Stimulated activated naive CD4-positive, alpha-beta T cell treated with Interleukin-2 at 50 U/mL for 16 hours (primary cell): ENCODE results near the gene PSEN2.
"Not testable (repeated sequence)": the region's sequence is repeated elsewhere in the genome, so short reads cannot be mapped to it uniquely, and the experiment has no call there.

Experiments
- DNase-seq: peaks from one replicate; lab custom pipeline; 2025; lab: John Stamatoyannopoulos, UW

PSEN2 gene

DNA sequence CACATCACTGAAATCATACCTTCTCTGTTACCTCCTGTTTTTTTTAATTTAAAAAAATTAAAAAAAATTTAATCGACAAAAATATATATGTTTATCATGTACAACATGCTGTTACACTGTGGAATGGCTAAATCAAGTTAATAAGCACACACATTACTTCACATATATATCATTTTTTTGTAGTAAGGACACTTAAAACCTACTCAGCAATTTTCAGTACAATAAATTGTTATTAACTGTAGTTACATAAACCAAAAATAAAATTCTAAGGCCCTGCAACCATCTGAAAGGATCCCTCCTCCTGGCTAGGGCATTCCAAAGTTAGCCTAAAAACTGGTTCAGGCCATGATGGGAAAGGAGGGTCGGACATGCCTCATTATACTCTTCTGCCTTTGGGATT lies 46.1 kb downstream of the PSEN2 start:
- DNase-seq, result no peak

DNA sequence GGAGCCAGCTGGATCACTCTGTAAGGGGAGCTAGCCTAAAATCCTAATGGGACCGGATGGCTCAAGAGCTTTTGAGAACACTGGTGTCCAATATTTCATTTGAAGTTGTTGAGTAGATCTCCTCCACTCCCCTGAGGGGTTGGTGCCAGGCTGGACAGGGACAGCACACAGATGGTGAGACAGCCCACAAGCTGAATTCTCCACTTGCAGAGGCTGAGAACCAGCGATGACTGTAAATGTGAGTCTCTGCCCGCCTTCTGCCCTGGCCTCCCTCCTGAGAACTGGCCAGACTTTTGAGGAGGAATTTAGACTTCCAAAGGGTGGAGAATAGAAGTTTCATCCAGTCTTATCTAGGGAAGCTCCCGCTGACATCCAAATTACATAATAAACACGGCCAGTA lies 49.2 kb downstream of the PSEN2 start:
- no peak for DNase-seq

DNA sequence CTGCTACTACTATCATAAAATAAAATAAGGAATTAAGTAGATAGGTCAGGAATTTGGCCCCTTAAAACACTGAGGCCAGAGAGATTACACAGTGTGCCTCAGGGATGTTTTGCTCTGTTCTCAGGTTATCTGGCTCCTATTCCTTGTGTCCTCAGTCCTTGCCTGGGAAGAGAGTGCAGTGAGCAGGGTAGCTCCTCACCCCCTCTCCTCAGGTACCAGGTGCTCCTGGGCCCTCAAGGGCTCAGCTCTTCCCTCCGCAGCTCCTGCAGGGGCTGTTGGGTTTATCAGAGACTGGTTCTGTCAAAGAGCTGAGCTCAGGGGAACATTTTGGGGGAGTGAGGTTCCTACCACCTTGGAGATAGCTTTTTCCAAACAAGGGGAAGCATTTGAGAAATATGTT lies 49.6 kb downstream of the PSEN2 start:
- DNase-seq, result no peak

DNA sequence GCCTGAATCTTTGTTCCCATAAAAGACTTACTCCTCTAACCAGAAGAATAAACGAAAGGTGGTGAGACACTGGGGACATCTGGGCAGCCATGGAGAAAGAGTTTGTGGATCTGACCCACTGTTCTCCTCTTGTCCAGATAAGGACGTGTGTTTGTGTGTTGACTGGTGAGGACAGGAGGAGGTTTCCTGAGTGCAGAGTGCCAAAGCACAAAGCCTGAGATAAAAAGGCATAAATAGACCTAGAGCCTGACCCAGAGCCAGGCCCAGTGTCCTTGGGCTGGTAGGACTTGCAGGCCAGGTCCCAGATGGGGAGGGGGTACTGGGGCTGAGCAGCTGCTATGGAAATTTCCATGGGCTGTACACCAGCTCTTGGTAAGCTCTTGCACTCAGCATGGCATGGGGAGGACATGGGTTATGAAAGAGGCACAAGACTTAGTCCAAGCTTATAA lies 50.1 kb downstream of the PSEN2 start:
- DNase-seq, result no peak

DNA sequence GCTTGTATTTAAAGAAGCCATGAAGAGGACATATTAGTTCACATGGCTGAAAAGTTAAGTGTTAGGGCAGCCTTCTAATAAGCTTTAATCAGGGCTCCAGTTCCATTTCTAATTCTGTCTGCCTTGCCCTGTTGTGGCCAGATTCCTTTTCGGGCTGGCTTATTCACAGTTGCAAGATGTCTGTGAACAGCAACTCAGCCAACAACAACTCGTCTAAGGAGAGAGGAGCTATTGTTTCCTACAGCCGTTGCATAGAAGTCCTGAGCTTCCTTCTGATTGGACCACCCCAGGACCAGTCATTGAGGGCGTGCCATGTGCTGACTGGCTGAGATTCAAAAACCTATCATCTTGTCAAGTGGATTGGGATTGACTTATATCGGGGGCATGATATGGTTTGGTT lies 51.1 kb downstream of the PSEN2 start:
- DNase-seq, result no peak

DNA sequence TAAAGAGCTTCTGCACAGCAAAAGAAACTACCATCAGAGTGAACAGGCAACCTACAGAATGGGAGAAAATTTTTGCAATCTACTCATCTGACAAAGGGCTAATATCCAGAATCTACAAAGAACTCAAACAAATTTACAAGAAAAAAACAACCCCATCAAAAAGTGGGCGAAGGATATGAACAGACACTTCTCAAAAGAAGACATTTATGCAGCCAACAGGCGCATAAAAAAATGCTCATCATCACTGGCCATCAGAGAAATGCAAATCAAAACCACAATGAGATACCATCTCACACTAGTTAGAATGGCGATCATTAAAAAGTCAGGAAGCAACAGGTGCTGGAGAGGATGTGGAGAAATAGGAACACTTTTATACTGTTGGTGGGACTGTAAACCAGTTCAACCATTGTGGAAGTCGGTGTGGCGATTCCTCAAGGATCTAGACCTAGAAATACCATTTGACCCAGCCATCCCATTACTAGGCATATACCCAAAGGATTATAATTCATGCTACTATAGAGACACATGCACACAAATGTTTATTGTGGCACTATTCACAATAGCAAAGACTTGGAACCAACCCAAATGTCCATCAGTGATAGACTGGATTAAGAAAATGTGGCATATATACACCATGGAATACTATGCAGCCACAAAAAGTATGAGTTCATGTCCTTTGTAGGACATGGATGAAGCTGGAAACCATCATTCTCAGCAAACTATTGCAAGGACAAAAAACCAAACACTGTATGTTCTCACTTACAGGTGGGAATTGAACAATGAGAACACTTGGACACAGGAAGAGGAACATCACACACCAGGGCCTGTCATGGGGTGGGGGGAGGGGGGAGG lies 59.1 kb downstream of the PSEN2 start:
- not testable (repeated sequence) for DNase-seq

DNA sequence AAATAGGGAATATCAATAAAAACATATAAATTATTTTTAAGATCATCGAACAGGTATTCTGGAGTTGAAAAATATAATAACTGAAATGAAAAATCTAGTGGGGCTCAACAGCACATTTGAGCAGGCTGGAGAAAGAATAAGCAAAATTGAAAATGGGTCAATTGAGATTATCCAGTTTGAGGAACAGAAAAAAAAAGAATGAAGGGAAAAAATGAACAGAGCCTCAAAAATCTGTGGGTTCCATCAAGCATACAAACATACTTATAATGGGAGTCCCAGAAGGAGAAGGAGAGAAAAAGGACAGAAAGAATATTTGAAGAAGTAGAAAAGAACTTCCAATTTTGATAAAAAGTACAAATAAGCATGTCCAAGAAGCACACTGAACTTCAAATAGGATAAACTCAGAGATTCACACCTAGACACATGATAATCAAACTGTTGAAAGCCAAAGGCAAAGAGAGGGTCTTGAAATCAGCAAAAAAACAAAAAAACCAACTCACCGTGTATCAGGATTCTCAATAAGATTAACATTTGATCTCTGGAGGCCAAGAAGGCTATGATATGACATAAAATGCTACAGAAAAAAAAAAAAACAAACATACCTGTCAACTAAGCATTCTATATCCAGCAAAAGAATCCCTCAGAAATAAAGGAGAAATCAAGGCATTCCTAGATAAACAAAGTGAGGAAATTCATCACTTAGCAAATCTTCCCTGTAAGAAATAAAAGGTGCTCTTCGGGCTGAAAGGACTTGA lies 64.2 kb downstream of the PSEN2 start:
- no peak for DNase-seq

DNA sequence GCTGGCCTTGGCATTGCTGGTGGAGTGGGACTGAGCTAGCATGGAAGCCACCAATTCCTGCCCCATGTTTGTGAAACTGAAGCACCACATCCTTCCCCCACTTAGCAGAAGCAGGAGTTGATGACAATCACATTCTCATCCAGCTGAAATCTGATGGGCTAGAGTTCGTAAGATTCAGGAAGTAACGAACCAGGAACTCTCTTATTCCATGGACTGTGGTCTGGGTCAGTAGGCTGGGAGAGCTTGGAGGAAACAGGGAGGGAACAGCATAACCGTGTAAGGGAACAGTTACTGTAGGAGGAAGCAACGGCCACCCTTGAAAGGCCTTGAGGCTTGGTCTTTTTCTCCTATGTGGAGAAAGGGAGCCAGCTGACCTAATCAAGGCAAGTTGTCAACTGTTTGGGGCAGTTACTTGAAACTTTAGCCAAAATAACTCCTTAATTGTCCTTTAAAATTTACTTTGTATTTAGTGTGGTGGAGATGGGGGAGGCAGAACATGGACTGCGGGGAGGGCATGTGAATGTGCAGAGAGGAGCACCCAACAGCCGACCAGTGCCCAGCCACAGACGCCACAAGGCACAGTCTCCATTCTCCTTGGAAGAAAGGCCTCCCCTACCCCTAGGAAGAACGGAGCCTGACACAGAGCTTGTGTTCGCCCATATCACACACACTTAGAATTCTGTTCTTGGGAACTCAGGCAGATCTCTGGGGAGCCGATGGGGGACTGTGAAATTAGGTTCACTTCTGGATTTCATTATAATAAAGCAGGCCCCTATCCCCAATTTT lies 67.7 kb downstream of the PSEN2 start:
- DNase-seq, result no peak

DNA sequence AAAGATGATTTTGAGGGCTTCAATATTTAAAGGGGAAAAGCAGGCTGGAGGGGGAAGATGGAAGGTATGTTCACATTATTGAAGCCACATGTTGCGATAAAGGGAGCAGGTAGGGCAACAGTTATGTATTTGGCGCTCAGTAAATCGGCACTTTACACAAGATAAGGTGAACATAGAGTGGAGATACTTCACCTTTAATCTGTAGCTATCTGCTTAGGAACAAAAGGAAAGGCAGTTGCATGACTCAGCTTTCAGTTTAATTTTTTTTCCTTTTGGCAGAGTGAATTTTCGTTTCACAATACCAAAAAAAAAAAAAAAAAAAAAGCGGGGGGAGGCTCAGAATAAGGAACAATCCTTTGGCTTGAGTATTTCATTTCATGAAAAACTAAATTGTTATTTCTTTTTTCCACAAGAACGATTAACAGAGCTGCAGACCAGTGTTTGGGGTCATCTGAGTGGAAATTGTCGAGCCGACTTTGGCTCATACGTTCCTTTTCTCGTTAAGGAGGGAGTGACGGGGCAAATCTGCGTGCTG lies 68.6 kb downstream of the PSEN2 start:
- DNase-seq, result no peak

DNA sequence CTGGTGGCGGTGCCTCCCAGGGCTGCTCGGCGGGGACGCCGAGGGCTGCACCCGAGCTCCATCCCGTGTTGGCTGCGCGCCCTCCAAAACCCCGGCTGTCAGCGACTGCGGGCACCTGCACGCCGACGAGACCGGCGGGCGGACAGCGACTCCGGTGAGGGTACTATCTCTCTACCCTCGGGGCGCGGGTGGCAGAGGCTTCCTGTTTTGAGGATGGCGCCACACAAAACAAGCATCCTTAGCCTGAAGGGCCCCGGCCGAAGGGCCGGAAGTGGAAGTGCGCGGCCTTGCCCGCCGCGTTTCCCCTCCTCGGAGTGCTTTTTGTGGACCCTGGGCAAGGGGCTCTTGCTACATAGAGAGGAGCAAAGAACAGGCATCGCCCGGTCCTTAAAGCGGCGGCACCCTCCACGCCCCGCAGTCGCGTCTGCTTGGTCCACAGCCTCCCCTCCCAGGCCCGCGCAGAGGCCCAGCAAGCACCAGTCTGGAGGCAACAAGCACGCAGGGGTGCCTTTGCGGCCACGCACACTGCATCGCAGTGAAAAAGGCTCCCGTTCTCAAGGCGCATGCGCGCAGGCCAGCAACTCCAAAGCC lies 69.1 kb downstream of the PSEN2 start:
- DNase-seq, result peak; percentile 75

DNA sequence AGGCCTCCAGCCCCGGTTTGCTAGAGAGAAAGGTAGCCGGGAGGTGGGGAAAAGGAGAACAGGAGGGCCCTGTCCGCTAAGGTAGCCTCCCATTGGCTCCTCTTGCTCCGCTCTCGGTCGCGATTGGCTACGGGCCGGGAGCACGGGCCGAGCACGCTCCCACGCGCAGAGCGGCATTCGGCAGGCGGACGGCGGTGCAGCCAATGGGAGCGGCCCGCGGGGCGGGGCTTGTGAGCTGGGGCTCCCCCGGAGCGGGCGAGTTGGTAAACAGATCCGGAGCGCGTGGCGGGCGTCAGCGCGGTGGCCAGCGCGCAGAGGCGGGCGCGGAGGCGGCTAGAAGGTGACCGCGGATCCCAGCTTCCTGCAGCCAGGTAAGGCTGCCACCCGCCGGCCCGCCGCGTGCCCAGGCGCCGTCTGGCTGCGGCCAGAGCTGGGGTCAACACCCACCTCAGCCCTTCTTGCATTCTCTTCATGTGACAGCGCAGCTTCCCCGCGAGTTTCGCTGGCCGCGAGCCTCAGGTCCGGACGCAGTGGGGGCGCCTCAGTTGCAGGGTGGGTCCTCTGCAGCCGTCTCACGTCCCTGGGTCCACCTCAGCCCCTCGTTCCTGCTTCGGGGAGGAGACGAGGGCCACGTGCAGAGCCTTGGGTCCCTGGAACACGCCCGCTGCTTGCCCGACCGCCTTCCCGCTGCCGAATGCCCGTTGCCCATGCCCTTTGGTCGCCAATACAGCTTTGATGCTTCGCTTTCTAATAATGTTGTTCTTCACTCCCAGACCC lies 69.8 kb downstream of the PSEN2 start, which contains the start of gene COQ8A:
COQ8A (plus strand) TSS at position 266 of the 777 bp plus-strand sequence. CDS start 21,092 bp downstream, outside the sequence.
- DNase-seq, result peak; percentile 99

DNA sequence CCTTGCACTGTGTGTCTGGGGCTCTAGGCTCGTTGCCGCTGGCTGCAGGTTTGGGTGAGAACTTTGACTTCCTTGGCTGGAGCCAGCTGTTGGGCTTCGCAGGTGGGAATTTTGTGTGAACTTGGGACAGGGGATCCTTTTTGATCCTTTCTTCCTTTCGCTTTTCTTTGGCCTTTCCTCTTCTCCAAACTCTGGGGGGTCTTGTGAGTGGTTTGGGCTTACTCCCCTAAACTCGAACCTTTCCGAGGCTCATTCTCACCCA lies 70.3 kb downstream of the PSEN2 start:
- no peak for DNase-seq

DNA sequence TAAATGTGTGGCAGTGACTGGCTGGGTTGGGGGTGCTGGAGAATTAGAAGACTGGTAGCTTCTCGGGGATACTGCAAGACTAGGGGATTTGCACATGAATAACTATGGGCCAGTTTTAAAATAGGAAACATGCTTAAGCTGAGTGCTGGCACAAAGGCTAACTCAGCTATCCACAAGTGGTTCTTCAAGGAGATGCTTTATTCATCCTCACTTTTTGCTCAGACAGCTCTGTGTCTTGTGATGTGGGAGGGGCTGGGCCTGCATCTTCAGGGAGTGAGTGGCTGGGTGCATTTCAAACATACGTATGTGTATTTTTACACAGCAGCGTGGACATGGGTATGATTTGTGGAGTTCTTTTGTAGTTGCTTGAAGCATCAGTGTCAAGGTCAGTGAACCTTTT lies 72.0 kb downstream of the PSEN2 start:
- DNase-seq, result no peak

DNA sequence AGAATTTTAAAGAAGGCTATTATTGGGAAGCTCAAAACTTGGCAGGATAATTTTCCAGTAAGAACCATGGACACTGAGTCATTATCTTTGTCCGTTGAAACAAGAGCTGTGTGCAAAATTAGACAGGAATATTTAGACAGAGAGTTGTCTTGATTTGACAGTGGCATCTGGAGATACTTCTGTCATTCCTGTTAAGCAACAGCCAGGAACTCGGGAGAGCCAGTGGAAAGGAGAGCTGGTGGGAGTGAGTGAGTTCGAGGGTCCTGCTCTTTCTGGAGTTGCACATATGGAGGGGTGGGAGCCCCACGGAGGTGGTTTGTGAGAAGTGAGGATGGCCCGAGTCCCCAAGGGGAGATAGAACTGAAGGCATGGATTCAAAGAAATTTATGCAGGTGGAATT lies 72.7 kb downstream of the PSEN2 start:
- DNase-seq, result no peak

DNA sequence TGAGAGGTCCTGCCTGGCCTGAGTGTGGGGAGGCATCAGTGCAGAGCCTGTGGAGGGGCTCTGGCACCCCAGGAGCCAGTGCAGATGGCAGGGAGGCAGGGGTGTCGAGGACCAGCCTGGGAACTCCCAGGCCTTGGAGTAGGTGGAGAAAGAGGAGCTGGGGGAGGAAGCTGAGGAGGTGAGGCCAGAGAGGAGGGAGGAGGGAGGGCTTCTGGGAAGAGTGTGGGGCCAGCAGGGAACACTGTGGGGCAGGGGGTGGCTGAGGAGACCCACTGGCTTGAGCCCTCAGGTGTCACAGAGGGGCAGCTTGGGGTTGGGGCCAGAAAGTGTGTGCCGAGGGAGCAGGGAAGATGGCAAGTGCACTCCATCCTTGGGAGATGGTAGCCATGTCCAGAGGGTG lies 73.5 kb downstream of the PSEN2 start:
- DNase-seq, result no peak

DNA sequence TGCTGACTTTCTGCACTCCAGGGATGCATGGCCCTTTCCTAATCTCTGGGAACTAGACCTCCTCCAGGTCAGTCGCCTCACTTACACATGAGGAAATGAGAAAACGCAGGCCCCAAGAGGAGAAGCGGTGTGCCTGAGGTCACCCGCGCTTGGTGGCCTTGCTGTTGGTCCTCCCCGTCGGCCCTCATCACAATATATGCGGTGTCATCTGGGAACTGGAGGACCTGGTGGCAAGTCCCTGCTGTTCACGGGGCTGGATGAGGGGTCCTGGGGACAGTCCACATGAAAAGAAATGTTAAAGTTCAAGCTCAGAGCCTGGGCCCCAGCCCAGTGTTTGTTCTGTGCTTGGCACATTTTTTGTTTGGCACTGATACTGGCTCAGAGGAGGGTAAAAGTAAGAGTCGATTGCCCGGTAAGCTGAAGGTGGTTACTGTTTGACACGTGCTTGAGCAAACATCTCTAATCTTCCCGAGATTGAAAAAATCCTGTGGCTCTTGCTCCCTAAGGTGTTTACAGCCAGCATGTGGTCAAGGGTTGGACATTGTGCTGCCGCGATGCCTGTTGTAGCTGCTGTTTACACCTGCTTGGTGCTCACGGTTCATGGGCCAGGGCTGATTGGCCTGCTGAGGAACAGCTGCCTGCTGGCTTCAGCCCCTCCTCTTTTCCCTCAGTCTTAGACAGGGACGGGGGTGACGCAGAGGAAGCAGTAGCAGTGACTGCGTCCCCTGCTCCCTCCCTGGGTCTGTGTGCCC lies 74.9 kb downstream of the PSEN2 start:
- no peak for DNase-seq
